Measurements from ENCODE around the gene HCN3.

GRCh38 chr1:155325603-155325893, 48.3 kb downstream of the HCN3 start:
- TF ChIP-seq POLR2A (IDR thresholded peaks at IDR 0.05) (no peak), CTCF (IDR thresholded peaks at IDR 0.05) (no peak)
